Measurements from ENCODE around the gene HOATZ.
A peak's percentile ranks its signal among the peaks of the same experiment; 100 is the strongest.

The HOATZ gene

DNA sequence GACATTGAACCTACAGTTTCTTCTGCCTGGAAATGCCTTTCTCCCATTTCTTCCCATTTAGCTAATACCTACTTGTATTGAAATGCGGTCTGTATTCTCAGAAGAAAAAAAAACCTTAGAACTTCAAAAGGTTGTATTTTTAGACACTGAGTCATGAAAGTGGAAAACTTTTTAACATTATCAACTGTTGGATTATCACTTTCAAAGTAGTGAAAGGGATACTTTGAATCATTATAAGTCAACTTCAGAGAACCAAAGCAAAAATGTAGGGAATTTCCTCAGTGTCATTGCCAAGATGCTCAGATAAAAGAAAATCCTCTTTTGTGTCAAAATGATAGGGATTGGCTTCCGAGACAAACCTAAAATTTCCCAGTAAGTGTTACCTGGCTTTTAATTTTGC is 6.6 kb downstream of the HOATZ start:
- no peak for DNase-seq (ENCODE audit: low read depth in 2 of 2, low spot score in 1 of 2)

DNA sequence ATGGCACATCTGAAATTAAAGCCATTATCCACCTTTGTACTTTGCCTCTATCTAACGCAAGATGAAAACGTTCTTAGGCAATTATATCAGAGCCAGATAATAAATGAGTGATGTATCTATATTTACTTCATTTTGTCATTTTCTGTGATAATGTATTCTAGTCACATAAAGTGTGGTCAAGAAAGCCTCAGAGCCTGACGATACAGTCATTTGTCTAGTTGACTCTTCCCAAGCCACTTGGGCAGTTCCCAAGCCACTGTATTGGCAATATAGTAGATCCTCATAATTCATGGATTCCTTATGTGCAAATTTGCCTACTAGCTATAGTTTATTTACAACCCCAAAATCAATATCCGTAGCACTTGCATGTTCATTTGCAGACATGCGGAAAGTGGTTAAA is 7.8 kb downstream of the HOATZ start:
- no peak for DNase-seq (ENCODE audit: low read depth in 2 of 2, low spot score in 1 of 2)

DNA sequence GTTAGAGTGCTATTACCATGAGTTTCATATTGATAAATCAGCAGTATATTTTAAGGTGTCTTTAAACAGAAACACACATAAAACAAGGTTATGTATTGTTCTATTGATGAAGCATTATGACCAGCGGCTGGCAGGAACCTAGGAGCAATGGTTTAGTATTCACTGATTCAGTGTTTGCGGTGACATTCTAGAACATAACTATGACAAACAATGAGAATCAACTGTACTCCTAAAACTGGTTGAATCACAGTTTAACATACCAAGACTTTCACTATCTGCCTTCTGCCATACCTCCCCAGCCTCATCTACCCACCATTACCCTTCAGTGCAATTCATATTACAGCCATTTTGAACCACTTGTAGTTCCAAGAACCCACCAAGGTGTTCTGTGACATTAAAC is 8.8 kb downstream of the HOATZ start:
- no peak for DNase-seq (ENCODE audit: low read depth in 2 of 2, low spot score in 1 of 2)

DNA sequence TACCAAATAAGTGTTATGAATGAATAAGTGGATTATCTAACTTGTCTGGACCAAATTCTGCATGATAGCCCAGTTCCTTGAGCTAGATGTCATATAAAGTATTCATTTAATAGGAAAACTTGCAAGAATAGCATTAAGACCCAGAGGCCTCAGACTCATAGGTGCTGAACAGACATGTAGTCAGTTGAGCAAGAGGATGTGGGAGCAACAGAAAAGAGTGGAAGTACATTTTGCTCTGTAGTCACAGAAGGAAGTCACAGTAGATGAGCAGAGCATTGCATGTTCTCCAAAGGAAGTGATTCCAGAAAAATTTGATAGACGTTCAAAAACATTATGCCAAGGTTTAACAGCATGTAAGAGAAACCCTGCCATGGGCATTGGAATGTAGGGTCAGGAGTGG is 9.5 kb downstream of the HOATZ start:
- DNase-seq (ENCODE audit: low read depth in 2 of 2, low spot score in 1 of 2): no peak

DNA sequence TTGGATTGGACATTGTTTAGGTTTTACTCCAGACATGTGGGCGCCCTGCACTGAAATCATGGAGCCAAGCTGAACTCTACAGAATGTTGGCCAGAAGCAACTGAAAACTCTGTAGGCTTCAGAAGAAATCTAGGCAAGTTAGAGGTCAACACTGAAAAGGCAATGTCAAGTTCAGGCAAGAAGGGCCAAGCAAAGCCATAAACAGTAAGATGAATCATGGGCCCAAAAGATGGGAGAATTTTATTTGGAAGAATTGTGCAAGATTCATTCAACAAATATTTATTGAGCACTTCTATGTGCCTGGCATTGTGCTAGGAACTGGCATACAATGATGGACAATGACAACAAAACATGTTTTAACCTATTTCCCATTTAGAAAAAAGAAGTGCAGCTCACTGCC is 10.9 kb downstream of the HOATZ start:
- no peak for DNase-seq (ENCODE audit: low read depth in 2 of 2, low spot score in 1 of 2)

DNA sequence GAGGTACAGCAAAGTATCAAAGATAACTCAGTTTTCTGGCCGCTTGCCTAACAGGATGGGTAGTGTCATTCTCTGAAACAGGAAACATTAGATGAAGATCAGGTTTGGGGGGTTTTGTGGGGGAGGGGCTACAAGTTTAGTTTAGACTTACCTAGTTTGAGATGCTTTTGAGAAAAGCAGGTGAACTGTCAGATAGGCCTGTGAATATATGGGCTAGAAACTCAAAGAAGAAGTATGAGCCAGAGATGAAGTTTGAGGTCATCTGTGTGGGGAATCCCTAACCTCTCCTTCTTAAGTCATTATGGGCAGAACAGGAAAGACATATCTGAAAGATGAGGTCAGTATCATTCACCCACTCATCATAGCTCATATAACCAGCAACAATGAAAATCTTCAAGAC is 11.9 kb downstream of the HOATZ start:
- DNase-seq (ENCODE audit: low read depth in 2 of 2, low spot score in 1 of 2): no peak

DNA sequence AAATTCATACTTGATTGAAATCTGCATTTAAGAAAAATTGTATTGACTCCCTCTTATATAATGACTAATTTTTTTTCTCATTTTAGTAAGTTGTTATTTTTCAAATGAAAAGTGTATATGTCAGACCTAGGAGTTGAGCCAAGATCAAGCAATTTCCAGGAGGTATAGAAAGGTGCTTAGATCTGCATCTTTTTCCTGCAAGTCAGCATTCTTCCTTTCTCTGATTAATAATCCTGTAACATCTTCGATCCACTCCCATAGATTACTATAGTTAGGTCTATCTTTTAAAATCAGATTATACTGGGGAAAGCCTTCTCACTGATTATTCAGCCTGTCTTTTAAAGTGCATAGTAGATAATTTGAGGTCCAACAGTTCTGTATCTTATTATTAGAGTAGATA is 12.7 kb downstream of the HOATZ start:
- no peak for DNase-seq (ENCODE audit: low read depth in 2 of 2, low spot score in 1 of 2)

DNA sequence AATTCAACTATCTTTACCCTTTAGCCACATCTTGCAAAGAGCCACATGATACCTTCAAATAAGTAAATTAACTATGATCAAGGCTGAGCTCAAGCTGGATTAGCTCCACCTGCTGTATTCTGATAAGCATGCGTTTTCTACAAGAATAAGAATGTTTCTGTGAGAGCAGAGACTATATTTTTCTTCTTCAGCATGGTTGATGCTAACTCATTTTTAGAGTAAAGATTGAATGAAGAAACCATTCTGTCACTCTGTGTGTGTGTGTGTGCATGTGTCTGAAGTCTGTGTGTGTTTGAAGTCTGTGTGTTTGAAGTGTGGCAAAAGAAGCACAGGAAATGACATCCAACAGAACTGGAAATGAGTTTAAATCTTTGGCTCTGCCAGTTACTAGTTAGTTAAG is 14.0 kb downstream of the HOATZ start:
- no peak for DNase-seq (ENCODE audit: low read depth in 2 of 2, low spot score in 1 of 2)

DNA sequence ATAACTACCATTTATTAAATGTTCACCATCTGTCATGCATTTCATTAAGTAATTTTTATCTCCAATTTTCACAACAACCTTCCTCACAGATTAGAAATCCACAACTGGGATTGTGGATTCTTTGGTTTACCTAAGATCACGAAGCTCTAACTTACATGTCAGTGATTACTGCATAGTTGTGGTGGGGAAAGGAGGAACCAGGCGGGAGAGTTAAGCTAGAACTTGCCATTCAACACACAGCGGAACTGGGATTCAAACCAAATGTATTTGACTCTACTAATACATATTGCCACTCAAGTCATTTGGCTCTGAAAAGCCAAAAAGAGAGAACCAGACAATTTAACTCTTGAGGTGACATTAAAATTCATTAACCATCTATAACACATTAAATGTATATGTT is 15.5 kb downstream of the HOATZ start:
- no peak for DNase-seq (ENCODE audit: low read depth in 2 of 2, low spot score in 1 of 2)

DNA sequence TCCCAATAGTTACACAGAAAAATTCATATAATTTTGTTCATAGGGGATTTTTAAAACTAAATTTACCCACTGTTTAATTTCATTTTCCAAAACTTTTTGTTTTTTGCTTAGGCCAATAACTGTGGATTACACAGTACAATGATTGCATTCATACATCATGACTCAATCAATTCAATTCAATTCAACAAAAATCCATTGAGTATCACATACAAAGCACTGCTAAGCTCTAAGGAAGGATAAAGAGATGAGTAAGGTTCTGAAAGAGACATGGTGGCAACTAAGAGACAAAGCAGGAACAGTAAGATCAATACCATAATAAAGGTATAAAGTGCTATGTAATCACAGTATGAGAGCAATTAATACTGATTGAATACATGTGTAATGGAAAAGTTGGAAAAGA is 16.6 kb downstream of the HOATZ start:
- no peak for DNase-seq (ENCODE audit: low read depth in 2 of 2, low spot score in 1 of 2)

DNA sequence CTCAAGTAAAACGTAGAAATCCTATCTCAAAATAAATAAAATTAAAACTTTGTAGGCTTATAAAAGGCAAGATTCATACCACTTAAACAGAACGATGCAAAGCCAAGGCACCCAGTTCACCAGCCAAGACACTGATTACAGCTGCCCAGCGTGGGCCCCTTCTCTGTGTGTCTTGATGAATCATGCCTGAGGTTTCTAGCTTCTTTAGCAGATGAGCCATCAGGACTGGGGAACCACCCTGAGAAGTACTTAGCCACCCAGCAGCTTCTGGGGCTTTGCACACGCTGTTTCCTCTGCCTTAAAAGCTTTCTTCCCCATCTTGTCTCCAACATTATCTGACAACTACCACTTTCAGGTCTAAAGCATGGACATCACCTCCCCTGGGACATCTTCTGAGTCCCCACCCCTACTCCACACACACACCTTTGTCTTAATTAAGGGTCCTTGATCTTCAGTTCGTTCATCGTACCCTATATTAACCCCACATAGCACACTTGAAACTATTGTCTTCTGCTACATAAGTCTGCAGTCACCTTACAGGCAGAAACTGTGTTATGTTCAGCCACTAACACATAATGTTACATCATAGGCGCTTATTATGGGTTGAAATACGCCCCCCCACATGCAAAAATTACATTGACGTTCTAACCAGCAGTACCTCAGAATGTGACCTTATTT is 17.2 kb downstream of the HOATZ start:
- DNase-seq (ENCODE audit: low read depth in 2 of 2, low spot score in 1 of 2): peak in 1 of 2 donors; percentile 40

DNA sequence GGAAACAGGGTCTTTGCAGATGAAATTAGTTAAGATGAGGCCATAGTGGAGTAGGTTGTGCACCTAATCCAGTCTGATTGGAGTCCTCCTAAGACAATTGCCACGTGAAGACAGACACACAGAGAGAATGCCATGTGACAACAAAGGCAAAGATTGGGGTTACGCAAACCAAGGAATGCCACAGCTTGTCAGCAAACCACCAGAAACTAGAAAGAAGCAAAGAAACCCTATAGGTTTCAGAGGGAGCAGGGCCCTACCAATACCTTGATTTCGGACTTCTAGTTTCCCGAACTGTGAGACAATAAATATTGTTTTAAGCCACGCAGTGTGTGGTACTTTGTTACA is 17.8 kb downstream of the HOATZ start:
- no peak for DNase-seq (ENCODE audit: low read depth in 2 of 2, low spot score in 1 of 2)

DNA sequence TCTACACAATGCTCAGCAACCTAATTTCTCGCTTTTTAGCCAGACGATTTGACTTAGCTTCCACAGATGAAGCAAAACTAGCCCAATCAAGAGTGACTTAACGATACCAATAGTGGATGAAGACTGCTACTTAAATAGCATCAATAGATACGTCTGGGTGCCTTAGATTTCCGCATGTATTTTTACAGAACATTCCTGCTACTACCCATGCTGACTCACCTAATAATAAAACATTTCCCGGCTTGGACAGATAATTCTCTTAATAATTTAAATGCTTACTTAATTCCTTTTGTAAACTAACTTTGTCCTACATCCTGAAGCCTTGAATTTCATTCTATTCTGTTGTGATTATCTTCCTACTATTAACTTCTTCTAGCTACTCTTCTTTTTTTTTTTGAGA is 20.7 kb downstream of the HOATZ start:
- DNase-seq (ENCODE audit: low read depth in 2 of 2, low spot score in 1 of 2): no peak

DNA sequence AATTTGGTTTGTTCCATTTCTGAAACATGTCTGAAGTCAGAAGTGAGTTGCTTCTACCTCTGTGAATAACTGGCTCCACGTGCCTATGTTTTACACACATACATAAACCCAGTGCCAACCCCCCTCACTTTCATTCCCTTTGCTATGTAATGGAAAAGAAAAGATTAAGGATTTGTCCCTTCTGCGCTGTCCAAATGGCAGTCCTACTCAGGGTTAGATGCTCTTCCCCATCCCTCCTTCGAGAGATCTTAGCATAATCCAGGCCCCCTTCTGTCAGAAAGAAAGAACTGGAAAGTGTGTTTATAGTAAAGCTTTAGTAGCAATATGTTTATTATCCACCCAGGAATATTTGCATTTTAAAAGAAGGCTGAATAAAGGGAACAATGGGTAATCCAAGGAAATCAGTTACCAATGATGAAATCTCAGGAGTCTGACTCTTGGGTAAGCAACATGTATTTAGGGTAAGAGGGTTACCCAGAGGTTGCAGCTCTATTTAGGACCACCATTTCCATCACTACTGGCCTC is 22.8 kb downstream of the HOATZ start:
- no peak for DNase-seq (ENCODE audit: low read depth in 2 of 2, low spot score in 1 of 2)

DNA sequence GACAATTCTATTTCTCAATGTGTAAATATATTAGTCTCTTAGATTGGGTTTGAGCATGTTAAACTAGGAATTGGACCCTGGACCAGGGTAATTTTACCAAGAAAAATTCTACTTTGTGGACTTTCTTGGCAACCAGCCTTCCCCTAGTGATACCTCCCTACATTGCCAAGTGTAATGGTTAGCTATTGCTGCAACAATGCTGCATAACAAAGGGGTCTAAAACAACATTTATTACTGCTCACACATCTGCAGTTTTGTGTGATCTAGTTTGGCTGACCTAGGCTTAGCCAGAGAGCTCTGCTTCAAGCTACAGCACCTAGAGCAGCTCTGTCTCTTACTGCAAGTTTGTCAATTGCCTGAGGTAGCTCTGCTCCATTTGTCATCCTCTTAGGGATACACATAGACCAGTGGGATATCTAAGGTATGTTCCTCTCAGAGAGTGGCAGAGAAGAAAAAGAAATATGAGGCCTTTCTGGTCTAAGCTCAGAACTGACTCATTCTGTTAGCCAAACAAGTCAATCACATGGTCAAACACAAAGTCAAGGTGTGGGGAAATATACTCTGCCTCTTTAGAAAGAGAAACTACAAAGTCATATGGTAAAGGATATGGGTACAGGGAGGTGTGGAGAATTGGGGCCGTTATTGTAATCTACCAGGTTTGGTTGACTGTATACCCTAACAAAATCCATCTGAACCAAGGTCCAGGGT is 24.0 kb downstream of the HOATZ start:
- DNase-seq (ENCODE audit: low read depth in 2 of 2, low spot score in 1 of 2): no peak

DNA sequence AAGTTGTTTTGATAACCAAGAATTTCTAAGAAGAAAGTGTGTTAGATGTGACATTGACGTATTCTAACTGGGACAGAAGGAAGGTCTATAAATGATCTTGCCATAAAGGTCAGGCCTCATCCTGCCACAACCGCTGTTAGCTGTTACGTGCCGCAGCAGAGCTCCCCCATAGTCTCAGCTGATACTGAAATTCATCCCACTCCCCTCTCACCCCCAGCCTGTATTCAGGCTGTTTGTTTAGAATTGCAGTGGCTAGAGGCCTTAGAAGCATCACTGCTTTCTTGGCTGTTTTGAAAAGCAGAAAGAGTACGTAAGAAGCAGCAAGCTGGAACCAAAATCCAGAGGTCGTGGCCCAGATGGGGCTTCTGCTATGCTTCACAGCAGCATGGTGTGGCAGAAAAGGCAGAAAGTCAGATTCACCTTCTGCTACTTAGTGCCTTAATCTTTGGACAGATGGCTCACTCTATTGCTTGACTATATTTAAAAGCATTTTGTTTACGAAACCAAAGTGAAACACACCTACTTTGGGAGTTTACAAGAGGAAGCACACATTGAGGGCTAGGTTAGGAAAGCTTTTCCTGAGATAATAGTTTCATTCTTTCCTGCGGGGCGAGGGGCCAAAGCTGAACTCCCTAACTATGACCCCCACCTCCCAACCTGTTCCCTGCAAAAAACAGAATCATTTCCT is 25.0 kb downstream of the HOATZ start:
- no peak for DNase-seq (ENCODE audit: low read depth in 2 of 2, low spot score in 1 of 2)

DNA sequence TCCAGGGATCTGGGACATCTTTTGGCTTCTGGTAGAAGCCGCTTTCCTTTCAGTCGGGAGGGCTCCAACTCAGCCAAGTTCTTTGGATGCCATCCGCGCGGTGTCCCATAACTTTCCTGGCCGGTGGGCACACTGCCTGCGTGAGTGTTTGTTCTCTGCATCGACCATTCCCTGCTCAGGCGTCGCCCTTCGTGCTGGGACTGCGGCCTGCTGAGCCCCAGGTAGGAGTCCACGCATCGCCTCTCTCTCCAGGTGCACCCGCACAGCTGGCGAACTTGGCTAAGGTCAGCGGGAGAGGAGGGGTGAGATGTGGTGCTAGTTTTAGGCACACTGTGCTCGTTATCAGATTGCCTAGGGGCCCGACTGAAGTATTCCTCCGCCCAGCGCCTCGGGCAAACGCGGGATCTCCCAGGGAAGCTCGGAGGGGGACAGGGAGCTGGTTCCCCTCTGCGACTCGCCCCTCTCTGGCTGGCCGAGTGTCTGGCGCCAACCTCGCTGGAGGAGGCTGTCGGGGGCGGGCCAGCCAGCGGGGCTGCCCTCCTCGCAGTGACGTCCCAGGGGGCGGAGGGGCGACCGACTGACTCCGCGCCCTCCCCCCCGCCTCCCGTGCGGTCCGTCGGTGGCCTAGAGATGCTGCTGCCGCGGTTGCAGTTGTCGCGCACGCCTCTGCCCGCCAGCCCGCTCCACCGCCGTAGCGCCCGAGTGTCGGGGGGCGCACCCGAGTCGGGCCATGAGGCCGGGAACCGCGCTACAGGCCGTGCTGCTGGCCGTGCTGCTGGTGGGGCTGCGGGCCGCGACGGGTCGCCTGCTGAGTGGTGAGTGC is 25.7 kb downstream of the HOATZ start, which contains the start of gene LAYN:
TSS of gene LAYN (plus strand) at position 607 of the 823 bp plus-strand sequence. CDS start at position 731, 124 bp downstream.
- DNase-seq (ENCODE audit: low read depth in 2 of 2, low spot score in 1 of 2): peak in 1 of 2 donors; percentile 35

DNA sequence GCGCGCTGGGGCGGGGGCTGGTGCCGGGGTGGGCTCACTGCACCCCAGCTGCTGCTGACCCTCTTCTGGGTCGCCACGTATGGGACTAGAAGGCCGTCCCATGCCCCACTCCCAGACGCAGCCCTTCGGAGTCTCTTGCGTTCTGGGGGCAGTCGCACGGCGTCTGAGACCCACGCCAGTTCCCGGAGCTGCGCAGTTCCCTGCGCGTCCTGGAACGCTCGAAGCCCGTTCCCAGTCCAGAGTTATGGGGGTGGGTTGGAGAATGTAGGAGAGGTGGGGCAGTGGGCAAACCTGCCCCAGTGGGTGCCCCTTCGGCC is 26.3 kb downstream of the HOATZ start:
- no peak for DNase-seq (ENCODE audit: low read depth in 2 of 2, low spot score in 1 of 2)

DNA sequence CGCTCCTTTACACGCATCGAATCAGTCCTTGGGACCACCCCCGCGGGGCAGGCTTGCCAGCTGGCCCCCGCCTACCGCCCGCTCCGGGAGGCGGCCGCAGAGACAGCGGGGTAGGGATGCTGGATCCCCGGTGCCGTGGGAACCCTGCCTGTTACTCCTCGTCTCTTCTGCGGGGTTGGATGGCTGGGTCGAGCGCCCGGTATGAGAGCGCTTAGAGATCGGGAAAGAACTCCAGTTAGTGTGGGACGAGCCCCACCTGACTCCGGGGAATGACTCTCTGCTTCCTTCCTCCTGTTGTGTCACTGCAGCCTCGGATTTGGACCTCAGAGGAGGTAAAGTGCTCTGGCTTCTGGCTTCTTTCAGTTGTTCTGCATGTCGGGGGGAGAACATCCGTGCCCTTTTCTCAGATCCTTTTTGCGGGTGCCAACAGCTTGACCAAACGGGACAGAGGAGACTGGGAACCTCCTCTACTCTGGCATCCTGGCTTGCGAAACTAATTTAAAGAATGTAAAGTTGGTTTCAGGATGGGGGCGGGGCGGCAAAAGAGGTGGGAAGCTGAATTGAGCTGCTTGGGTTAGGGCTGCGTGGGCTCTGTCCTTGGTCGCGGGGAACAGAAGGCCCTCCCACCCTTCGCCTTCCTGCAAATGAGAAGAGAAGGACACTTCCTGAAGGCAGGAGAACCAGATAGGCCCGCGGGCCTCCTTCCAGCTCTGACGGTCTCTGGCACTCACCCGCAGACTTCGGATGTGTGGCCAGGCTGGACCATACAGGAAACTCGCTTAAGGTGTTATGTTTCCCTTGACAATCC is 26.9 kb downstream of the HOATZ start:
- DNase-seq (ENCODE audit: low read depth in 2 of 2, low spot score in 1 of 2): no peak

DNA sequence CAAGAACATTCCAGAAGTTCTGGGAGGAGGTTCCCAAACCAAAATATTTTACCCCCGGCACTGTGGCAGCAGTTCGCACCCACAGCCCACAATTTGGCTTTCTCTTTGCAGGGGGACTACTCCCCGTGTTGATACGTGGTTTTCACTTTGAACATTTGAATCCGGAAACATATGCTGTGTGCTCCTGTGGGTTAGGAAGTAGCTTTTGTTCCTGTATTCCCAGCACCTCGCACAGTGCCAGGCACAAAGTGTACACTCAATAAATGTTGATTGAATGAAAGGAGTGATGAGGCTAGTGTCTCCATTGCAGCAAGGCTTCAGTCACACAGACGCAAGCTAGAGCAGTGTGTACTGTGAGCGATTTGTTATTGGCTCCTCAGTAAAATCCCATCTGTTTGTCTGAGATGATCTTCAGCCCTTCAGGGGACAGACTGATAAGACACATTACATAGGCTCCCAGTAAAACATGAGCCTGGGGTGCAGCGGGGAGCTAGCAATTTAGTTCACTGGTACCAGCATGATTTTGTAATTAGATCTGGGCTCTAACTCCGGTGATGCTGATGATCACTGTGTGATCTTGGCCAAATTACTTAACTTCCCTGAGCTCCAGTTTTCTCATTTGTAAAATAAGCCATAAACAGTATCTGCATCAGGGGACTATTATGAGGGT is 28.2 kb downstream of the HOATZ start:
- DNase-seq (ENCODE audit: low read depth in 2 of 2, low spot score in 1 of 2): no peak

Data from stimulated activated CD8-positive, alpha-beta memory T cell treated with anti-CD3 and anti-CD28 coated beads, Interleukin-4, amount 100 ng/mL, for 4 hours (primary cell).